Esophagus muscularis mucosa (tissue), 4 donors: ENCODE measurements around the gene ANKRD13D. TPM values are rescaled to one million over a fixed set of nuclear protein-coding genes. Genes with fewer than 3 reads are reported as not detected.

Experiments
- DNase-seq: peaks from one replicate; pipeline ENCODE4 v3.0.0-alpha.2; 2017; ENCODE audit errors: extremely low spot score
- H3K27ac ChIP-seq, 4 donors: fragments of 200-600 bp; sonication (generic); replicated peaks in 1 of 4; 1 replicate in 3 of 4; 2 replicates in 1 of 4; pipeline ENCODE4 v1.5.1; 2016 to 2019; ENCODE audit warnings: mild to moderate bottlenecking in 1 of 4
- H3K27me3 ChIP-seq, 4 donors: fragments of 200-600 bp; sonication (generic); one replicate each; pipeline versions ENCODE4 v1.5.1 to v1.6.0; 2016 to 2019
- H3K36me3 ChIP-seq, 4 donors: fragments of 200-600 bp; sonication (generic); one replicate each; pipeline ENCODE4 v1.5.1; 2016 to 2019
- H3K4me1 ChIP-seq, 4 donors: fragments of 200-600 bp; sonication (generic); one replicate each; pipeline ENCODE4 v1.5.1; 2016 to 2019
- H3K4me3 ChIP-seq, 4 donors: fragments of 200-600 bp; sonication (generic); 1 replicate in 2 of 4; 2 replicates in 2 of 4; pipeline ENCODE4 v1.5.1; 2016 to 2019; ENCODE audit warnings: mild to moderate bottlenecking in 4 of 4, moderate library complexity in 1 of 4
- H3K9me3 ChIP-seq, 4 donors: fragments of 200-600 bp; sonication (generic); 1 replicate in 3 of 4; 2 replicates in 1 of 4; pipeline ENCODE4 v1.5.1; 2016 to 2019
- EP300 ChIP-seq: sonication (generic); formaldehyde crosslinking; IDR thresholded peaks from one replicate; pipeline ENCODE4 v1.6.1; 2017; ENCODE audit warnings: antibody characterized with exemption
- POLR2A ChIP-seq: fragments of 450-650 bp; IDR thresholded peaks from one replicate; pipeline ENCODE4 v1.6.1; 2017; ENCODE audit warnings: antibody characterized with exemption, moderate library complexity, mild to moderate bottlenecking, low read depth
- POLR2AphosphoS5 ChIP-seq, 2 donors: sonication (generic); formaldehyde crosslinking; IDR thresholded peaks; one replicate each; pipeline ENCODE4 v1.6.1; 2017; ENCODE audit warnings: antibody characterized with exemption in 2 of 2
- WGBS: methylation state at CpG from one replicate; pipeline ENCODE4 v1.1.5; 2018; 5-methylcytosine and 5-hydroxymethylcytosine counted together
- intact Hi-C: fragments of 100-400 bp; cut with DNase I; formaldehyde crosslinking; loops from one replicate; pipeline ENCODE4 v1.15.1; 2023
- total RNA-seq, 4 donors: library from RNA; depleted of rRNA; stranded (reverse); fragments of >200 nt; gene quantifications; one replicate each; pipeline versions ENCODE4 v1.1.0 to v1.2.1, GENCODE V29; 2016
- TF ChIP-seq, protein P1 (sequence below), 3 experiments: fragments of 200-600 bp in 2 of 3; fragments of 450-650 bp in 1 of 3; sonication (generic) in 2 of 3; IDR thresholded peaks; one replicate each; pipeline ENCODE4 v1.5.1; 2017 to 2019; ENCODE audit warnings: antibody characterized with exemption in 3 of 3, mild to moderate bottlenecking in 2 of 3, moderate library complexity in 1 of 3

ANKRD13D gene
- total RNA-seq, 4 donors from 2014 or later: 27.7 to 53.0 (median 39.5) TPM

DNA sequence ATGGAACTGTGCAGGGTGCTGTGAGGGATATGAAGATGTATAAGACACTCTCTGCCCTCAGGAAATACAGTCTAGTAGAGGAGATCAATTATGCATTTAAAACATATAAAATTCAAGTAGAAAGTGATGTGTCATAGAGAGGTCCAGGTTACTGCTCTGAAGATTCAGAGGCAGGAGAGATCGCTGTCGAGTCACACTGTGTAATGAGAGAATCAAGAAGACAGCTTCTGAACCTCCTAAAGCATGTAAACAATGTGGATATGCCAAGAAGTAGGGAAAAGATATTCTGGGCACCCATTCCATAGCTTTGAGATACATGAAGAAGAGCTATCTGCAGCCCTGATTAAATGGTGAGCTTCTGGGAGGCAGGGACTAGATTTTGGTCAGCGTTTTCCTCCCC is 30.9 kb downstream of the ANKRD13D start:
- Histone ChIP-seq H3K36me3 (peaks cover 0 to 18% (median 4%) of the 10 kb centered on the region in 4 donors), H3K4me1 (peaks cover 17 to 38% (median 32%) of the 10 kb centered on the region in 4 donors), H3K27me3 (no peaks in the 10 kb centered on the region), H3K4me3 (no peak overlapping the region), H3K9me3 (no peaks in the 10 kb centered on the region), H3K27ac (no peak overlapping the region)
- DNase-seq: no peak
- 69% methylated on average over 3 of the region's 3 CpGs for WGBS
- TF ChIP-seq POLR2AphosphoS5 (IDR thresholded peaks at IDR 0.05) (no peak), POLR2A (no peak), EP300 (no peak)
- TF ChIP-seq, protein P1, sequence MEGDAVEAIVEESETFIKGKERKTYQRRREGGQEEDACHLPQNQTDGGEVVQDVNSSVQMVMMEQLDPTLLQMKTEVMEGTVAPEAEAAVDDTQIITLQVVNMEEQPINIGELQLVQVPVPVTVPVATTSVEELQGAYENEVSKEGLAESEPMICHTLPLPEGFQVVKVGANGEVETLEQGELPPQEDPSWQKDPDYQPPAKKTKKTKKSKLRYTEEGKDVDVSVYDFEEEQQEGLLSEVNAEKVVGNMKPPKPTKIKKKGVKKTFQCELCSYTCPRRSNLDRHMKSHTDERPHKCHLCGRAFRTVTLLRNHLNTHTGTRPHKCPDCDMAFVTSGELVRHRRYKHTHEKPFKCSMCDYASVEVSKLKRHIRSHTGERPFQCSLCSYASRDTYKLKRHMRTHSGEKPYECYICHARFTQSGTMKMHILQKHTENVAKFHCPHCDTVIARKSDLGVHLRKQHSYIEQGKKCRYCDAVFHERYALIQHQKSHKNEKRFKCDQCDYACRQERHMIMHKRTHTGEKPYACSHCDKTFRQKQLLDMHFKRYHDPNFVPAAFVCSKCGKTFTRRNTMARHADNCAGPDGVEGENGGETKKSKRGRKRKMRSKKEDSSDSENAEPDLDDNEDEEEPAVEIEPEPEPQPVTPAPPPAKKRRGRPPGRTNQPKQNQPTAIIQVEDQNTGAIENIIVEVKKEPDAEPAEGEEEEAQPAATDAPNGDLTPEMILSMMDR (IDR thresholded peaks at IDR 0.05): no peak
- intact Hi-C loops: no loop called here

DNA sequence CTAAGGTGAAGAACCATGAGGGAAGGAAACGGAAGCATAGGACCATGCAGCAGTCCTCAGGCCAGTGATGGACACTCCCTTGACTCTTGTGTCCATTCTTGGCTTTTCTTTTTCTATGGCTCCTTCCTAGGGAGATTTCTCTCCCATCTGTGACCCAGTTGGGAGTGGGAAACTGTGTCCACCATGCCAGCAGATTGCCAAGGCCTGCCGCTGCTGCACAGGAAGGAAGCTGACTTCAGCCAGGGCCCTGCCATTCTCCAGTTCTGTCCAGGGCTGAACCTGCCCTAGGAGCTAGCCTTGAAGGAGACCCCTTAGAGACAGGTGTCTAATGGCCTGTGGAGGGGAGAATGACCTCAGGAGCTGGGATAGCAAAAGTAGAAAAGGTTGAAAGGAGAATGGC is 31.6 kb downstream of the ANKRD13D start:
- H3K4me3 ChIP-seq: no peak overlapping the region

DNA sequence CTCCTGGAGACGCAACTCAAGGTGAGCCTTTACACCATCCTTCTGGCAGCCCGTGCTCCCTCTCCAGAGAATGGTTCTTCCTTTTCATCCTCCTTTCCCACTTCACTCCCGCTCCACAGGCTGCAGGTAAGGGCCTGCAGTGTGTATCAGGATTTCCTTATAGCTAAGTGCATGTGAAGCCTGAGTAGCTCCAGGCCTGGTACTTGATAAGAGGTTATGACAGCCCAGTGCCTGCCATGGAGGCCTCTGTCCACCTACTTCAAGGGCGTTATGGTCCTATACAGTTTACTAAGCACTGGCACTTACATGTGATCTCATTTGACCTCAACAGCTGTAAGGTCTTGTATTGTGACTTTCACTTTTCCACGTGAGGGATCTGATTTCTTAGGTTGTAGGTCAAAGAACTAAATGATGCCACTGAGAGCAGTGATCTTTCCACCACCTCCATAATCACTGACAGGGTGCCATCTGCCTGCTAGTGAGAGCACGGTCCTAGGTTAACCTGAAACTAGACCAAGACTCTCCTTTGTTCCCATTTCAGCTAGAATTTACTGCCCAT is 32.3 kb downstream of the ANKRD13D start:
- no peak for DNase-seq
- Histone ChIP-seq H3K9me3 (no peaks in the 10 kb centered on the region), H3K4me1 (peaks cover 16 to 37% (median 31%) of the 10 kb centered on the region in 4 donors), H3K27me3 (no peaks in the 10 kb centered on the region), H3K27ac (no peak overlapping the region), H3K4me3 (no peak overlapping the region), H3K36me3 (peaks cover 0 to 18% (median 4%) of the 10 kb centered on the region in 4 donors)
- intact Hi-C loops: no loop called here
- WGBS: 85% methylated on average over 6 of the region's 6 CpGs
- TF ChIP-seq EP300: no peak
- no peak for TF ChIP-seq POLR2AphosphoS5 (IDR thresholded peaks at IDR 0.05)
- no peak for TF ChIP-seq POLR2A
- TF ChIP-seq, protein P1 (IDR thresholded peaks at IDR 0.05): no peak

More for the DNA sequence above, 31.6 kb downstream of the ANKRD13D start:
- TF ChIP-seq, protein P1 (IDR thresholded peaks at IDR 0.05): no peak
- TF ChIP-seq POLR2A (no peak), POLR2AphosphoS5 (IDR thresholded peaks at IDR 0.05) (no peak), EP300 (no peak)
- DNase-seq: no peak
- Histone ChIP-seq H3K27ac (no peak overlapping the region), H3K4me1 (peaks cover 17 to 38% (median 32%) of the 10 kb centered on the region in 4 donors), H3K36me3 (peaks cover 0 to 18% (median 4%) of the 10 kb centered on the region in 4 donors), H3K27me3 (no peaks in the 10 kb centered on the region), H3K9me3 (no peaks in the 10 kb centered on the region)
- intact Hi-C loops: no loop called here
- 100% methylated on average over 2 of the region's 2 CpGs for WGBS

DNA sequence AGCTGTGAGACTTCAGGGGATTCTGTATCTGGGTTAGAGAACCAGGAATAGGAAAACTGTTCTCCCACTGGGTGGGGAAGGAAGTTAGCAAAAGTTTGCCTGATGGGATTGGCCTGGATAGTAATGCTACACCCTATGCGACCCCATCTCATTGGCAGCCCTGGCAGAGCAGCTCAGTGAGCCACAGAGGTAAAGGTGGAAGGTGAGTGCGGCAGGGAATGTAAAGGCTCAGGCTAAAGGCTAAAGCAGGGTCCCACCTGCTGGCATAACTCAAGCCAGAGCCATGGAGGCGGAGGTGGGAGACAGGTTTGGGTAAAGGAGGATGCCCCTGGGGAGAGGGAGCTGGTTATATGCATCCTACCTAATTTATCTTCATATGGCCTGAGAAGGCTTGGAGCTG is 32.9 kb downstream of the ANKRD13D start:
- TF ChIP-seq POLR2A (no peak), EP300 (no peak), POLR2AphosphoS5 (IDR thresholded peaks at IDR 0.05) (no peak)
- TF ChIP-seq, protein P1 (IDR thresholded peaks at IDR 0.05): no peak
- DNase-seq: no peak
- Histone ChIP-seq H3K4me3 (no peak overlapping the region), H3K4me1 (peaks cover 11 to 31% (median 27%) of the 10 kb centered on the region in 4 donors), H3K27ac (no peak overlapping the region), H3K9me3 (no peaks in the 10 kb centered on the region), H3K27me3 (no peaks in the 10 kb centered on the region), H3K36me3 (peaks cover 0 to 18% (median 4%) of the 10 kb centered on the region in 4 donors)
- intact Hi-C loops: no loop called here
- 96% methylated on average over 3 of the region's 3 CpGs for WGBS

DNA sequence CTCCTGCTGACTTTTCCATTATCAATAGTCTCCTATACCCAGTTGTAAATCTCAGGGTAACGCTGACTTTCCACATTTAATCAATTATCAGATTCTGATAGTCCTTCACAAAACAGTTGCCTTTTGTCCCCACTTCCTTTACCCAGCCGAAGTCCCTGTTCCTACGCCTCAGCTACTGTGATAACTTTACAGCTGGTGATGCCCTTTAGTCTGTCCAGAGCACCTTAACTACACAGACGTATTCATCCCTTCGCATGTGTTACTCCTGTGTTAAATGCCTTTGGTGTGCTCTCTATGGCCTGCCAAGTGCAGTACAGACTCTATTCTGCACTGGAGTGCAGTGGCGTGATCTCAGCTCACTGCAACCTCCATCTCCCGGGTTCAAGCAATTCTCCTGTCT is 34.4 kb downstream of the ANKRD13D start:
- H3K9me3 ChIP-seq: no peaks in the 10 kb centered on the region
- TF ChIP-seq POLR2A (no peak), EP300 (no peak), POLR2AphosphoS5 (IDR thresholded peaks at IDR 0.05) (no peak)
- TF ChIP-seq, protein P1 (IDR thresholded peaks at IDR 0.05): no peak
- WGBS: 92% methylated on average over 6 of the region's 7 CpGs
- DNase-seq: no peak
- H3K27ac ChIP-seq: no peak overlapping the region
- peaks cover 0 to 19% (median 4%) of the 10 kb centered on the region in 4 donors for H3K36me3 ChIP-seq
- no peak overlapping the region for H3K4me3 ChIP-seq
- peaks cover 6 to 23% (median 22%) of the 10 kb centered on the region in 4 donors for H3K4me1 ChIP-seq
- H3K27me3 ChIP-seq: no peaks in the 10 kb centered on the region
- intact Hi-C loops: no loop called here
